Measurements from ENCODE around the gene RASGEF1C. TPM values are rescaled to one million over a fixed set of nuclear protein-coding genes. Genes with fewer than 3 reads are reported as not detected.

The RASGEF1C gene
- total and polyA plus RNA-seq, 4 donors, result 0.09 to 0.10 TPM; not detected in 2

GRCh38 chr5:180213256-180213600 lies 4.2 kb upstream of the RASGEF1C start:
- Histone ChIP-seq H3K9ac (ENCODE audit: low read depth in 1 of 2, low read length in 2 of 2) (no peak overlapping the region), H3K9me3 (ENCODE audit: control insufficient read depth in 4 of 4, low read length in 3 of 4) (peaks cover 4 to 18% (median 15%) of the 10 kb centered on the region in 4 donors), H3K4me3 (ENCODE audit: low read depth in 1 of 3, low read length in 3 of 3) (no peak overlapping the region), H3K36me3 (ENCODE audit: control insufficient read depth in 4 of 4, insufficient read depth in 3 of 4, low read depth in 1 of 4, low read length in 3 of 4) (no peaks in the 10 kb centered on the region), H3K27ac (ENCODE audit: low read depth in 1 of 2, low read length in 2 of 2) (no peak overlapping the region), H3K27me3 (ENCODE audit: control insufficient read depth in 4 of 4, insufficient read depth in 4 of 4, low read length in 3 of 4) (no peaks in the 10 kb centered on the region), H3K4me1 (ENCODE audit: control insufficient read depth in 4 of 4, insufficient read depth in 4 of 4, low read length in 3 of 4) (peaks cover 3 to 7% (median 5%) of the 10 kb centered on the region in 4 donors)
- 51% methylated on average over 4 of the region's 4 CpGs for WGBS
- TF ChIP-seq, protein P1, sequence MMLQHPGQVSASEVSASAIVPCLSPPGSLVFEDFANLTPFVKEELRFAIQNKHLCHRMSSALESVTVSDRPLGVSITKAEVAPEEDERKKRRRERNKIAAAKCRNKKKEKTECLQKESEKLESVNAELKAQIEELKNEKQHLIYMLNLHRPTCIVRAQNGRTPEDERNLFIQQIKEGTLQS (IDR thresholded peaks at IDR 0.05), result no peak
- TF ChIP-seq CTCF (IDR thresholded peaks at IDR 0.05; ENCODE audit: low read depth, low read length, missing input control) (no peak), GABPA (IDR thresholded peaks at IDR 0.05 in 1 of 2, conservative IDR thresholded peaks at IDR 0.05 in 1 of 2) (no peak), MAX (IDR thresholded peaks at IDR 0.05) (no peak), TAF1 (conservative IDR thresholded peaks at IDR 0.05) (no peak)
- no peak for DNase-seq (ENCODE audit: low spot score)

GRCh38 chr5:180212363-180213255 lies 3.6 kb upstream of the RASGEF1C start:
- H3K36me3 ChIP-seq (ENCODE audit: control insufficient read depth in 4 of 4, insufficient read depth in 3 of 4, low read depth in 1 of 4, low read length in 3 of 4), result no peaks in the 10 kb centered on the region
- TF ChIP-seq GABPA (IDR thresholded peaks at IDR 0.05 in 1 of 2, conservative IDR thresholded peaks at IDR 0.05 in 1 of 2) (no peak), RAD21 (IDR thresholded peaks at IDR 0.05) (no peak), JUND (IDR thresholded peaks at IDR 0.05) (no peak), EGR1 (IDR thresholded peaks at IDR 0.05; ENCODE audit: low read depth in 2 of 2) (no peak), HNF4A (conservative IDR thresholded peaks at IDR 0.05) (no peak)
- TF ChIP-seq, protein P1 (IDR thresholded peaks at IDR 0.05), result no peak
- WGBS, result 66% methylated on average over 19 of the region's 19 CpGs
- DNase-seq (ENCODE audit: low spot score), result no peak
- no peaks in the 10 kb centered on the region for H3K27me3 ChIP-seq (ENCODE audit: control insufficient read depth in 4 of 4, insufficient read depth in 4 of 4, low read length in 3 of 4)
- H3K27ac ChIP-seq (ENCODE audit: low read depth in 1 of 2, low read length in 2 of 2), result no peak overlapping the region
- H3K9me3 ChIP-seq (ENCODE audit: control insufficient read depth in 4 of 4, low read length in 3 of 4), result peaks cover 0 to 13% (median 10%) of the 10 kb centered on the region in 4 donors
- H3K4me1 ChIP-seq (ENCODE audit: control insufficient read depth in 4 of 4, insufficient read depth in 4 of 4, low read length in 3 of 4), result peaks cover 4 to 8% (median 5%) of the 10 kb centered on the region in 4 donors
- H3K4me3 ChIP-seq (ENCODE audit: low read depth in 1 of 3, low read length in 3 of 3), result no peak overlapping the region
- no peak overlapping the region for H3K9ac ChIP-seq (ENCODE audit: low read depth in 1 of 2, low read length in 2 of 2)

- Histone ChIP-seq H3K9ac (ENCODE audit: low read depth in 1 of 2, low read length in 2 of 2) (no peak overlapping the region), H3K27me3 (ENCODE audit: control insufficient read depth in 4 of 4, insufficient read depth in 4 of 4, low read length in 3 of 4) (no peaks in the 10 kb centered on the region), H3K4me1 (ENCODE audit: control insufficient read depth in 4 of 4, insufficient read depth in 4 of 4, low read length in 3 of 4) (peaks cover 4 to 8% (median 5%) of the 10 kb centered on the region in 4 donors), H3K36me3 (ENCODE audit: control insufficient read depth in 4 of 4, insufficient read depth in 3 of 4, low read depth in 1 of 4, low read length in 3 of 4) (no peaks in the 10 kb centered on the region), H3K9me3 (ENCODE audit: control insufficient read depth in 4 of 4, low read length in 3 of 4) (peaks cover 0 to 12% (median 7%) of the 10 kb centered on the region in 4 donors), H3K27ac (ENCODE audit: low read depth in 1 of 2, low read length in 2 of 2) (no peak overlapping the region), H3K4me3 (ENCODE audit: low read depth in 1 of 3, low read length in 3 of 3) (no peak overlapping the region)
- TF ChIP-seq YY1 (IDR thresholded peaks at IDR 0.05) (no peak), CTCF (IDR thresholded peaks at IDR 0.05; ENCODE audit: low read depth, low read length, missing input control) (no peak)
- WGBS, result 78% methylated on average over 4 of the region's 4 CpGs
- DNase-seq (ENCODE audit: low spot score), result no peak
Observed at GRCh38 chr5:180211761-180212035, 2.7 kb upstream of the RASGEF1C start.

Data from liver (tissue), 9 donors.